HEK293 (cell line): ENCODE results near the gene PTPN6.

Source experiments
- GLIS1 ChIP-seq: fragments of 450-650 bp; formaldehyde crosslinking; IDR thresholded peaks from 2 replicates; pipeline ENCODE4 v1.5.1; 2016; ENCODE audit warnings: missing biosample characterization, missing genetic modification characterization
- KLF16 ChIP-seq: fragments of 450-650 bp; formaldehyde crosslinking; IDR thresholded peaks from 2 replicates; pipeline ENCODE4 v1.5.1; 2017; ENCODE audit warnings: missing biosample characterization, missing genetic modification characterization
- KLF17 ChIP-seq: fragments of 450-650 bp; formaldehyde crosslinking; IDR thresholded peaks from 2 replicates; pipeline ENCODE4 v1.5.1; 2016; ENCODE audit warnings: missing biosample characterization, missing genetic modification characterization
- SP7 ChIP-seq: fragments of 450-650 bp; formaldehyde crosslinking; IDR thresholded peaks from 2 replicates; pipeline ENCODE4 v1.5.1; 2016; ENCODE audit warnings: missing biosample characterization, missing genetic modification characterization
- ZNF146 ChIP-seq: fragments of 450-650 bp; formaldehyde crosslinking; IDR thresholded peaks from 2 replicates; pipeline ENCODE4 v1.5.1; 2016; ENCODE audit warnings: missing biosample characterization, missing genetic modification characterization
- ZNF202 ChIP-seq: fragments of 450-650 bp; formaldehyde crosslinking; IDR thresholded peaks from 2 replicates; pipeline ENCODE4 v1.5.1; 2016; ENCODE audit warnings: missing biosample characterization, missing genetic modification characterization, borderline replicate concordance
- ZNF214 ChIP-seq: fragments of 450-650 bp; formaldehyde crosslinking; IDR thresholded peaks from 2 replicates; pipeline ENCODE4 v1.5.1; 2017; ENCODE audit warnings: missing biosample characterization, mild to moderate bottlenecking, missing genetic modification characterization, borderline replicate concordance
- ZNF26 ChIP-seq: fragments of 450-650 bp; formaldehyde crosslinking; IDR thresholded peaks from 2 replicates; pipeline ENCODE4 v1.5.1; 2016; ENCODE audit warnings: missing biosample characterization, missing genetic modification characterization
- ZNF311 ChIP-seq: fragments of 450-650 bp; formaldehyde crosslinking; IDR thresholded peaks from 2 replicates; pipeline ENCODE4 v1.5.1; 2017; ENCODE audit warnings: missing biosample characterization, missing genetic modification characterization, borderline replicate concordance
- ZNF416 ChIP-seq: fragments of 450-650 bp; formaldehyde crosslinking; IDR thresholded peaks from 2 replicates; pipeline ENCODE4 v1.5.1; 2016; ENCODE audit warnings: missing biosample characterization, missing genetic modification characterization
- ZNF48 ChIP-seq: fragments of 450-650 bp; formaldehyde crosslinking; IDR thresholded peaks from 2 replicates; pipeline ENCODE4 v1.5.1; 2016; ENCODE audit warnings: missing biosample characterization, missing genetic modification characterization
- ZNF514 ChIP-seq: fragments of 450-650 bp; formaldehyde crosslinking; IDR thresholded peaks from 2 replicates; pipeline ENCODE4 v1.5.1; 2016; ENCODE audit warnings: missing biosample characterization, missing genetic modification characterization
- ZNF561 ChIP-seq: fragments of 450-650 bp; IDR thresholded peaks from 2 replicates; pipeline ENCODE4 v1.5.1; 2018; ENCODE audit warnings: missing biosample characterization, missing genetic modification characterization, borderline replicate concordance
- ZNF600 ChIP-seq: fragments of 450-650 bp; formaldehyde crosslinking; IDR thresholded peaks from 2 replicates; pipeline ENCODE4 v1.5.1; 2016; ENCODE audit warnings: missing biosample characterization, missing genetic modification characterization
- ZNF707 ChIP-seq: fragments of 450-650 bp; formaldehyde crosslinking; IDR thresholded peaks from 2 replicates; pipeline ENCODE4 v1.5.1; 2016; ENCODE audit warnings: missing biosample characterization, missing genetic modification characterization
- ZNF777 ChIP-seq: fragments of 450-650 bp; formaldehyde crosslinking; IDR thresholded peaks from 2 replicates; pipeline ENCODE4 v1.5.1; 2017; ENCODE audit warnings: missing biosample characterization, missing genetic modification characterization, borderline replicate concordance
- ZSCAN16 ChIP-seq: fragments of 450-650 bp; formaldehyde crosslinking; IDR thresholded peaks from 2 replicates; pipeline ENCODE4 v1.5.1; 2016; ENCODE audit warnings: missing biosample characterization, missing genetic modification characterization
- ZSCAN30 ChIP-seq: fragments of 450-650 bp; IDR thresholded peaks from 2 replicates; pipeline ENCODE4 v1.5.1; 2018; ENCODE audit warnings: missing biosample characterization, mild to moderate bottlenecking, missing genetic modification characterization, moderate library complexity
- TF ChIP-seq, protein P1 (sequence below): fragments of 450-650 bp; formaldehyde crosslinking; conservative IDR thresholded peaks from 2 replicates; pipeline ENCODE4 v1.5.1; 2016; ENCODE audit warnings: low read depth, missing biosample characterization, missing genetic modification characterization
- TF ChIP-seq, protein P2 (sequence below): fragments of 450-650 bp; formaldehyde crosslinking; optimal IDR thresholded peaks from 2 replicates; pipeline ENCODE3; 2016; ENCODE audit warnings: missing biosample characterization, mild to moderate bottlenecking, missing genetic modification characterization
- TF ChIP-seq, protein P3 (sequence below): fragments of 450-650 bp; formaldehyde crosslinking; IDR thresholded peaks from 2 replicates; pipeline ENCODE4 v1.5.1; 2016; ENCODE audit warnings: missing biosample characterization, missing genetic modification characterization
- TF ChIP-seq, protein P4 (sequence below): fragments of 450-650 bp; formaldehyde crosslinking; IDR thresholded peaks from 2 replicates; pipeline ENCODE4; 2016; ENCODE audit warnings: missing biosample characterization, missing genetic modification characterization
- TF ChIP-seq, protein P5 (sequence below): fragments of 450-650 bp; formaldehyde crosslinking; IDR thresholded peaks from 2 replicates; pipeline ENCODE4 v1.5.1; 2016; ENCODE audit warnings: missing biosample characterization, missing genetic modification characterization

The PTPN6 gene

DNA sequence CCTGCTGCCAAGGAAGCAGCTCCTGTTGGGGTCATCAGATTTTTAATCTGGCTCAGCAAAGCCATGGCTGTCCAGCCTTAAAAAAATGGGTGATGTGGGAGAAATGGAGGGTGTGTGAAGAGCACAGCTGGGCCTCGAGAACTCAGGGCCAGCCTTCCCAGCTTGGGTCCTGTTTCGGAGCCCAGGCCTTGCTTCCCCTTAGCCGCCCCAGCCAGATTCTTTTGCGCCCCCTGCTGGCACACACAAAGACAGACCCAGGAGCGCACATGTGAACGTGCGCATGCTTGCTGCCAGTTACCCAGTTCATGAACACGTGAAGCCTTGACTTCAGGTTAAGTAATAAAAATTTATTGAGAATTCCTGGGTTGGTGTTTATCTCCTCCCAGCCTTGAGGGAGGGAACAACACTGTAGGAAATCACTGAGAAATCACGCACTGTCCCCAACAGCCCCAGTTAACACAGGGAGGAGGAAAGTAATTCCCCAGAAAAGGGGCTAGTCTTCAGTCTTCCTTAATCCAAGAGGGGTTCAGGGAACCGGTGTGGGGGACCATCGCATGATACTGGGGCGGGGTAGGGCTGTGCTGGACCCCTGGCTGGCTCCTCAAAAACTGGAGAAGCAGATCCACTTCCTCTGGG is 14.0 kb downstream of the PTPN6 start (continued):
- TF ChIP-seq ZSCAN30 (peak; percentile 89), ZSCAN16 (tag by site-specific recombination) (no peak), GLIS1 (peak; percentile 31; the same call in 1 of the 2 replicates), ZNF26 (tag by site-specific recombination) (no peak), ZNF416 (no peak), ZNF600 (tag by site-specific recombination) (peak; percentile 34; the same call in 1 of the 2 replicates), KLF16 (tag by site-specific recombination) (0 out of 2 replicates have a peak, but pooled peaks have one; percentile 30), ZNF561 (tag by site-specific recombination) (peak; percentile 89), ZNF48 (tag by site-specific recombination) (no peak), ZNF214 (no peak), ZNF146 (tag by site-specific recombination) (no peak), KLF17 (tag by site-specific recombination) (peak; percentile 54; the same call in 1 of the 2 replicates), ZNF514 (no peak), ZNF777 (no peak), SP7 (peak; percentile 22), ZNF311 (tag by site-specific recombination) (no peak), ZNF707 (no peak), ZNF202 (no peak)
- TF ChIP-seq, protein P1, sequence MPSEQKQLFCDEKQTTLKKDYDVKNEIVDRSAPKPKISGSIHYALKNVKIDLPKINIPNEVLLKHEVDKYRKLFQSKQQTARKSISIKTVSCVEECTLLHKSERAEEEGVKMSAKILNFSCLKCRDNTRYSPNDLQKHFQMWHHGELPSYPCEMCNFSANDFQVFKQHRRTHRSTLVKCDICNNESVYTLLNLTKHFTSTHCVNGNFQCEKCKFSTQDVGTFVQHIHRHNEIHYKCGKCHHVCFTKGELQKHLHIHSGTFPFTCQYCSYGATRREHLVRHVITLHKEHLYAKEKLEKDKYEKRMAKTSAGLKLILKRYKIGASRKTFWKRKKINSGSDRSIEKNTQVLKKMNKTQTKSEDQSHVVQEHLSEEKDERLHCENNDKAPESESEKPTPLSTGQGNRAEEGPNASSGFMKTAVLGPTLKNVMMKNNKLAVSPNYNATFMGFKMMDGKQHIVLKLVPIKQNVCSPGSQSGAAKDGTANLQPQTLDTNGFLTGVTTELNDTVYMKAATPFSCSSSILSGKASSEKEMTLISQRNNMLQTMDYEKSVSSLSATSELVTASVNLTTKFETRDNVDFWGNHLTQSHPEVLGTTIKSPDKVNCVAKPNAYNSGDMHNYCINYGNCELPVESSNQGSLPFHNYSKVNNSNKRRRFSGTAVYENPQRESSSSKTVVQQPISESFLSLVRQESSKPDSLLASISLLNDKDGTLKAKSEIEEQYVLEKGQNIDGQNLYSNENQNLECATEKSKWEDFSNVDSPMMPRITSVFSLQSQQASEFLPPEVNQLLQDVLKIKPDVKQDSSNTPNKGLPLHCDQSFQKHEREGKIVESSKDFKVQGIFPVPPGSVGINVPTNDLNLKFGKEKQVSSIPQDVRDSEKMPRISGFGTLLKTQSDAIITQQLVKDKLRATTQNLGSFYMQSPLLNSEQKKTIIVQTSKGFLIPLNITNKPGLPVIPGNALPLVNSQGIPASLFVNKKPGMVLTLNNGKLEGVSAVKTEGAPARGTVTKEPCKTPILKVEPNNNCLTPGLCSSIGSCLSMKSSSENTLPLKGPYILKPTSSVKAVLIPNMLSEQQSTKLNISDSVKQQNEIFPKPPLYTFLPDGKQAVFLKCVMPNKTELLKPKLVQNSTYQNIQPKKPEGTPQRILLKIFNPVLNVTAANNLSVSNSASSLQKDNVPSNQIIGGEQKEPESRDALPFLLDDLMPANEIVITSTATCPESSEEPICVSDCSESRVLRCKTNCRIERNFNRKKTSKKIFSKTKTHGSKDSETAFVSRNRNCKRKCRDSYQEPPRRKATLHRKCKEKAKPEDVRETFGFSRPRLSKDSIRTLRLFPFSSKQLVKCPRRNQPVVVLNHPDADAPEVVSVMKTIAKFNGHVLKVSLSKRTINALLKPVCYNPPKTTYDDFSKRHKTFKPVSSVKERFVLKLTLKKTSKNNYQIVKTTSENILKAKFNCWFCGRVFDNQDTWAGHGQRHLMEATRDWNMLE (tag by site-specific recombination) = no peak
- TF ChIP-seq, protein P2, sequence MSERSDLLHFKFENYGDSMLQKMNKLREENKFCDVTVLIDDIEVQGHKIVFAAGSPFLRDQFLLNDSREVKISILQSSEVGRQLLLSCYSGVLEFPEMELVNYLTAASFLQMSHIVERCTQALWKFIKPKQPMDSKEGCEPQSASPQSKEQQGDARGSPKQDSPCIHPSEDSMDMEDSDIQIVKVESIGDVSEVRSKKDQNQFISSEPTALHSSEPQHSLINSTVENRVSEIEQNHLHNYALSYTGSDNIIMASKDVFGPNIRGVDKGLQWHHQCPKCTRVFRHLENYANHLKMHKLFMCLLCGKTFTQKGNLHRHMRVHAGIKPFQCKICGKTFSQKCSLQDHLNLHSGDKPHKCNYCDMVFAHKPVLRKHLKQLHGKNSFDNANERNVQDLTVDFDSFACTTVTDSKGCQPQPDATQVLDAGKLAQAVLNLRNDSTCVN (tag by site-specific recombination) = peak; percentile 53
- TF ChIP-seq, protein P3, sequence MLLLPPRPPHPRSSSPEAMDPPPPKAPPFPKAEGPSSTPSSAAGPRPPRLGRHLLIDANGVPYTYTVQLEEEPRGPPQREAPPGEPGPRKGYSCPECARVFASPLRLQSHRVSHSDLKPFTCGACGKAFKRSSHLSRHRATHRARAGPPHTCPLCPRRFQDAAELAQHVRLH (tag by site-specific recombination) = no peak
- TF ChIP-seq, protein P4, sequence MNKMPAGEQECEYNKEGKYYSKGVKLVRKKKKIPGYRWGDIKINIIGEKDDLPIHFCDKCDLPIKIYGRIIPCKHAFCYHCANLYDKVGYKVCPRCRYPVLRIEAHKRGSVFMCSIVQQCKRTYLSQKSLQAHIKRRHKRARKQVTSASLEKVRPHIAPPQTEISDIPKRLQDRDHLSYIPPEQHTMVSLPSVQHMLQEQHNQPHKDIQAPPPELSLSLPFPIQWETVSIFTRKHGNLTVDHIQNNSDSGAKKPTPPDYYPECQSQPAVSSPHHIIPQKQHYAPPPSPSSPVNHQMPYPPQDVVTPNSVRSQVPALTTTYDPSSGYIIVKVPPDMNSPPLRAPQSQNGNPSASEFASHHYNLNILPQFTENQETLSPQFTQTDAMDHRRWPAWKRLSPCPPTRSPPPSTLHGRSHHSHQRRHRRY (tag by site-specific recombination) = no peak
- TF ChIP-seq, protein P5, sequence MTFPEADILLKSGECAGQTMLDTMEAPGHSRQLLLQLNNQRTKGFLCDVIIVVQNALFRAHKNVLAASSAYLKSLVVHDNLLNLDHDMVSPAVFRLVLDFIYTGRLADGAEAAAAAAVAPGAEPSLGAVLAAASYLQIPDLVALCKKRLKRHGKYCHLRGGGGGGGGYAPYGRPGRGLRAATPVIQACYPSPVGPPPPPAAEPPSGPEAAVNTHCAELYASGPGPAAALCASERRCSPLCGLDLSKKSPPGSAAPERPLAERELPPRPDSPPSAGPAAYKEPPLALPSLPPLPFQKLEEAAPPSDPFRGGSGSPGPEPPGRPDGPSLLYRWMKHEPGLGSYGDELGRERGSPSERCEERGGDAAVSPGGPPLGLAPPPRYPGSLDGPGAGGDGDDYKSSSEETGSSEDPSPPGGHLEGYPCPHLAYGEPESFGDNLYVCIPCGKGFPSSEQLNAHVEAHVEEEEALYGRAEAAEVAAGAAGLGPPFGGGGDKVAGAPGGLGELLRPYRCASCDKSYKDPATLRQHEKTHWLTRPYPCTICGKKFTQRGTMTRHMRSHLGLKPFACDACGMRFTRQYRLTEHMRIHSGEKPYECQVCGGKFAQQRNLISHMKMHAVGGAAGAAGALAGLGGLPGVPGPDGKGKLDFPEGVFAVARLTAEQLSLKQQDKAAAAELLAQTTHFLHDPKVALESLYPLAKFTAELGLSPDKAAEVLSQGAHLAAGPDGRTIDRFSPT (tag by site-specific recombination) = no peak
